ENCODE measurements around the gene LAIR1.
"Not testable (repeated sequence)": the region's sequence is repeated elsewhere in the genome, so short reads cannot be mapped to it uniquely, and the experiment has no call there.

LAIR1 gene

GRCh38 chr19:54339646-54340358 is 24.9 kb downstream of the LAIR1 start:
- DNase-seq, result no peak

DNA sequence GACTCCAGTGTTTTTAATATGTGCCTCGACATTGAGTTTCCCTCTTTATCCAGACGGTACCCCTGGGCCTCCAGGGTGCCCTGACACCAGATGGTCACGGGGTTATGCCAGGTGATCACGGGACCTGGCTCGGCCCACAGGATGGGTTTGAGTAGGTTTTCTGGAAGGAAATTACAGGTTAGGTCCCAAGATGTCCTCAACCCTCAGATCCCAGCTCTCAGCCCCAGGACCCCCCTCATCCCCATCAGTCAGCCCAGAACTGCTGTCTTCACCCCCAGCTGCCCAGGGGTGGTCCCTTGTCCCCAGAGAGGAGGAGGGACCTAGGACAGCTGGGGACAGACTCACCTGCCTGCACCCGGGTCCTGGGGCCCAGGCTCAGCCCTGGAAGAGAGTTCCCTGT is 26.2 kb downstream of the LAIR1 start:
- DNase-seq, result no peak

- DNase-seq, result no peak
Observed at GRCh38 chr19:54337858-54338230, 26.9 kb downstream of the LAIR1 start.

DNA sequence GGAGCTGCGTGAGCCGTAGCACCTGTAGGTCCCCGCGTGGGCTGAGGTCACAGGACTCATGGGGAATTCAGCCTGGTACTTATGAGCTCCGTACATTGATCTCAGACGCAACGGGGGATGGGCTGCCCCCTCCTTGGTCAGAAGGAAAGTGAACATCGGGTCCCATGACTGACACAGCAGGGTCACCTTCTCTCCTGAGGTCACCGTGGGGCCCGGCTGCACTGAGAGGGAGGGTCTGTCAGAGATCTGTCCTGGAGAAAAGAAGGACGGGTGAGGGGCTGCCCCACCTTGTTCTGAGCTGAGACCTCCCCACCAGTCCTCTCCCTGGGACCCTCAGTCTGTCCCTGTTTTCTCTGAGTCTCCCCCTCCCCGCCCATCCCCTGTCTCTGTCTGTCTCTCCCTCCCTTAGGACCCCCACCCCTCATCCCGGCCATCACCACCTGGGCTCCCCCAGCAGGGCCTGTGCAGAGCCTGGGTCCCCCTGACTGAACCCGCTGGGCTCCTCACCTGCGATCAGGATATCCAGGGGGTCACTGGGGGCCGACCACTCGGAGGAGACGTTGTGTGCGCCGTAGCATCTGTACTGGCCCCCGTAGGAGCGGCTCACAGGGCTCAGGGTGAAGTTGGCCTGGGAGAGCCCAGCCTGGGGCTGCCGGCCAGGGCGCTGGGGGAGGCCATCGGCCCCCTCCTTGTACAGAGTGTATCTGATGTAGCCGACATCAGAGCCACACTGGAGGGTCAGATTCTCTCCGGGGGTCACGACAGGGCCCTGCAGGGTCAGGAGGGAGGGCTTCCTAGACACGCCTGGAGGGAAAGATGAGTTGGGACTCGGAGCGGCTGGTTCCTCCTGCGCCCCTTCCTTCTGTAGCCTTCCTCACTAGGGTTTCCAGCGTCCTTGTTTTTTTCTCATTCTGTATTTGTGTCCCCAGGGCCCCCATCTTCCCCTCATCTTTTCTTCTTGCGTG is 27.6 kb downstream of the LAIR1 start:
- no peak for DNase-seq

GRCh38 chr19:54335979-54336892 is 28.5 kb downstream of the LAIR1 start:
- no peak for DNase-seq

GRCh38 chr19:54335164-54335563 is 29.6 kb downstream of the LAIR1 start:
- no peak for DNase-seq

- DNase-seq, result no peak
Observed at GRCh38 chr19:54333586-54334298, 31.0 kb downstream of the LAIR1 start.

GRCh38 chr19:54332149-54332548 is 32.6 kb downstream of the LAIR1 start:
- no peak for DNase-seq

GRCh38 chr19:54331626-54332025 is 33.1 kb downstream of the LAIR1 start:
- no peak for DNase-seq

- no peak for DNase-seq
Observed at GRCh38 chr19:54329476-54330165, 35.1 kb downstream of the LAIR1 start.

DNA sequence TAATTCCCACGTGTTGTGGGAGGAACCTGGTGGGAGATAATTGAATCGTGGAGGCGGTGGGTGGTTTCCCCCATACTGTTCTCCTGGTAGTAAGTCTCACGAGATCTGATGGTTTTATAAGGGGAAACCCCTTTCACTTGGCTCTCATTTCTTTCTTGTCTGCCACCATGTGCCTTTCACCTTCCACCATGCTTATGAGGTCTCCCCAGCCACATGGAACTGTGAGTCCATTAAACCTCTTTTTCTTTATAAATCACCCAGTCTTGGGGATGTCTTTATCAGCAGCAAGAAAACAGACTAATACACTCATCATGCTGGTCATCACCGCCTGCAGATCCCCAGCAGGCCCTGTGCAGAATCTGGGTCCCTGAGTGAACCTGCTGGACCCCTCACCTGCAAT is 36.0 kb downstream of the LAIR1 start:
- DNase-seq, result not testable (repeated sequence)

- DNase-seq, result no peak
Observed at GRCh38 chr19:54325631-54326030, 39.1 kb downstream of the LAIR1 start.

DNA sequence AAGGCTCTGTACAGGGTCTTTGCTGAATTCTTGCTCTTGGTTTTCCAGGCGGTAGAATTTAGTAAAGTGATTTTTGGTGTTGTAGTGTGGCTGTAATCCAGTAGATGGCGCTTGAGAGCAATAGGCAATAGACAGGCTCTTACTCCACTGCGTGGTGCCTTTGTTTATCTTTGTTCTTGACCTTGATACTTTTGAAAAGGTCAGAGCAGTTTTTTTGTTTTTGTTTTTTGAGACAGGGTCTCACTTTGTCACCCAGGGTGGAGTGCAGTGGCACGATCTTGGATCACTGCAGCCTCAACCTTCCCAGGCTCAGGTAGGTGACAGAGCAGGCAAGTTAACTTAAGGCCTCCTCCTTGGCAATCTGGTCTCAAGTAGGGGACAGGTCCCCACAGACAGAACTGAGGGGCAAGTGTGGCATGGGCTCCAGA is 39.5 kb downstream of the LAIR1 start:
- no peak for DNase-seq

DNA sequence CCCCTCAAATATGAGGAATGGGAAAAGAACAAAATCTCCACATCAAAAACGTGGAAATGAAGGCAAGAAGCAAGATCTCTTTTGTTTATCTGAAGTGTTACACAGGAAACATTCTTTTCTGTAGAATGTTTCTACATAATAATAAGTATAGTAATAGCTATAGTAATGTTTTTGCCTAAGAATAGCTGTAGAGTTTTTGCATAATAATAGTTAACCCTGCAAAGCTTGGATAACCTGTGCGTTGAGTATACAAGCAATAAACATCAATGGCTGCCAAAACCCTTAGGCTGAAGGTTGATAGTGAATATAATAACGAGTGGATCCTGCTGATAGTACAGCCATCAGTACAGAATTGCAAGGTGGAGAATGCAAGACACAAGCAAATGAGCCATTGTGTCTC is 40.7 kb downstream of the LAIR1 start:
- no peak for DNase-seq

DNA sequence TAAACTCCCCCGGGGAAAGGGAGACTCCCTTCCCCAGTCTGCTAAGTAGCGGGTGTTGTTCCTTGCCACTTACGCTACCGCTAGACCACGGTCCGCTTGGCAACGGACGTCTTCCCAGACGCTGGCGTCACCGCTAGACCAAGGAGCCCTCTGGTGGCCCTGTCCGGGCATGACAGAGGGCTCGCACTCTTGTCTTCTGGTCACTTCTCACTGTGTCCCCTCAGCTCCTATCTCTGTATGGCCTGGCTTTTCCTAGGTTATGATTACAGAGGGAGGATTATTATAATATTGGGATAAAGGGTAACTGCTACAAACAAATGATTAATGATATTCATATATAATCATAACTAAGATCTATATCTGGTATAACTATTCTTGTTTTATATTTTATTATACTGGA is 41.8 kb downstream of the LAIR1 start:
- not testable (repeated sequence) for DNase-seq

DNA sequence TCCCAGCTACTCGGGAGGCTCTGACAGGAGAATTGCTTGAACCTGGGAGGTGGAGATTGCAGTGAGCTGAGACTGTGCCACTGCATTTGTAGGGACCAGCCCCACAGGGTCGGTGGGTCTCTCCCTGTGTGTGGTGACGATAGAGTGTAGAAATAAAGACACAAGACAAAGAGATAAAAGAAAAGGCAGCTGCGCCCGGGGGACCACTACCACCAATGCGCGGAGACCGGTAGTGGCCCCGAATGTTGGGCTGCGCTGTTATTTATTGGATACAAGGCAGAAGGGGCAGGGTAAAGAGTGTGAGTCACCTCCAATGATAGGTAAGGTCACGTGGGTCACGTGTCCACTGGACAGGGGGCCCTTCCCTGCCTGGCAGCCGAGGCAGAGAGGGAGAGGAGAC is 42.4 kb downstream of the LAIR1 start:
- not testable (repeated sequence) for DNase-seq

DNA sequence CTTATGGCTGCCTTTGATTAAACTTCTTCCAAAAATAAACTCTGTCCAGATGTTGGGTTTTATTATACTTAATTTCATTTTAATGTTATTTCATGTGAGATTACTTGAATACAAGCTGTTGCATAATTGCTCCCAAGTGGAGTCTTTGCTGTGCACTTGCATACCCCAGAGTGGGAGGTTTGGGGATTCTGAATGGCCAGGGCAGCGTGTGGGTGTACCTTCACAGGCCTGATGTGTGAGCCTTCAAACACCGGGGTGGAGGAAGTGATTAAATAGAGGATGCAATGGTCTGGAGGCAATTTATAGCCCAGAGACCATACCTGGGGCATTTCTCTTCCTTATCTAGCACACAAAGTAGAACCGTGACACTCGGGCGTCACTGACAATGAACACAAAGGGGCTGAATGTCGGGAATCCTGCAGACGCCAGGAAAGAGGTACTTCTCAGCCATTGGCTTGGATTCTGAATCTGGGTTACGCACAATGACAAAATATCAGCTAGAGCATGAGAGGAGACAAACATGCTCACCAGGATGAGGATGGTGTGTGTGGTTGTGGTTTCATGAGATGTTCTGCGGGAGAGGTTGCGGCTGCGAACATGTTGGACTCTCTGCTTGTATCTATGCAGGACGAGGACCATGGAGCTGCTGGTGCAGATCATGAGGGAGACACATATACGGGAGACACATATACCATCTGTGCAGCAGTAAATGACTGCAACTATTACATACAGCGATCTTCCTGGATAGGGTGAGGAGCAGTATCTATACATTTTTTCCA is 44.6 kb downstream of the LAIR1 start:
- DNase-seq, result no peak

GRCh38 chr19:54319049-54319448 is 45.7 kb downstream of the LAIR1 start:
- DNase-seq, result no peak

DNA sequence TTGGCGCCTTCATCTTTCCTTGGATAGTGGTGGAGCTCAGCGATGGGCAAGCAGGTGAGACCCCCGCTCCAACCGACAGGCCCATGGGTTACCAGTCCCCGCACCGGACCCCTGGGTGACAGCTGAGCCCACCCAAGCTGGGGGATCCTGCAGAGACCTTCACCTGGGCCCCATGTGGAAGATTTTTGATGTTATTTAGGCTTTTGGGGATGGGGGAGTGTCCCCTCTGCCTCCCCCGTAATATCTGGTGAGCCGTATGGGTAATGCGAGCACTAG is 46.8 kb downstream of the LAIR1 start:
- no peak for DNase-seq

- peak; percentile 52 for DNase-seq
Observed at GRCh38 chr19:54317108-54317964, 47.4 kb downstream of the LAIR1 start.
